ENCODE results near the gene BUD23. TPM values are rescaled to one million over a fixed set of nuclear protein-coding genes. Genes with fewer than 3 reads are reported as not detected.

Gene BUD23
- total RNA-seq, 2 experiments from 2014 or later: 92.0 to 94.0 TPM

- Mint-ChIP-seq H3K27ac (peak overlapping the region; percentile 64), H3K9me3 (no peaks in the 10 kb centered on the region), H3K36me3 (peaks cover 7% of the 10 kb centered on the region), H3K27me3 (no peaks in the 10 kb centered on the region), H3K4me1 (ENCODE audit: low read depth) (peaks cover 13% of the 10 kb centered on the region), H3K4me3 (peak overlapping the region; percentile 91)
- intact Hi-C loops (cut with micrococcal nuclease): loop anchor here (1.0 to 2.0 kb wide), 2 partner anchors 56 to 111 kb away; partner anchors contain the start of genes BUD23 and DNAJC30
- ChIA-PET POLR2A (interaction anchor here (0.9 kb wide), 1 partner anchor 441 kb away, joined by 3 read pairs; no protein-coding TSS in a partner anchor), CTCF (interaction anchor here (1.5 to 2.6 kb wide), 5 partner anchors 14 to 288 kb away, joined by 4 to 14 read pairs (median 12); partner anchors contain the start of gene VPS37D)
- DNase-seq: no peak
Observed at GRCh38 chr7:73739387-73739767, 56.0 kb downstream of the BUD23 start.

DNA sequence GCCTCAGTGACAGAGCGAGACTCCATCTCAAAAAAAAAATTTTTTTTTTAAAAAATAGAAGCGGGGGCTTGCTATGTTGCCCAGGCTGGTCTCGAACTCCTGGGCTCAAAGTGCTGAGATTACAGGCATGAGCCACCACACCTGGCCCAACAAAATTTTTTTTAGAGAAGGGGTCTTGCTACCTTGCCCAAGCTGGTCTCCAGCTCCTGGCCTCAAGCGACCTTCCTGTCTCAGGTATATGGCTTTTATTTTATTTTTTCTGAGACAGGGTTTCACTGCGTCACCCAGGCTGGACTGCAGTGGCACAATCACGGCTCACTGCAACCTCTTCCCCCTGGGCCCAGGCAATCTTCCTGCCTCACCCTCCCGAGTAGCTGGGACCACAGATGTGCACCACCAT lies 56.8 kb downstream of the BUD23 start:
- no peaks in the 10 kb centered on the region for H3K9me3 Mint-ChIP-seq
- no peak overlapping the region for H3K27ac Mint-ChIP-seq
- intact Hi-C loops (cut with micrococcal nuclease): no loop called here
- DNase-seq: no peak
- H3K4me1 Mint-ChIP-seq (ENCODE audit: low read depth): peaks cover 7% of the 10 kb centered on the region
- POLR2A ChIA-PET: interaction anchor here (0.6 kb wide), 1 partner anchor 1799 kb away, joined by 3 read pairs; no protein-coding TSS in a partner anchor
- CTCF ChIA-PET: interaction anchor here (0.9 to 2.6 kb wide), 2 partner anchors 115 to 134 kb away, joined by 5 to 14 read pairs; no protein-coding TSS in a partner anchor
- no peaks in the 10 kb centered on the region for H3K27me3 Mint-ChIP-seq
- H3K36me3 Mint-ChIP-seq: peaks cover 7% of the 10 kb centered on the region
- no peak overlapping the region for H3K4me3 Mint-ChIP-seq

GRCh38 chr7:73740771-73741170 lies 57.4 kb downstream of the BUD23 start:
- peaks cover 7% of the 10 kb centered on the region for H3K36me3 Mint-ChIP-seq
- peaks cover 7% of the 10 kb centered on the region for H3K4me1 Mint-ChIP-seq (ENCODE audit: low read depth)
- ChIA-PET CTCF (interaction anchor here (0.9 to 1.0 kb wide), 2 partner anchors 114 to 134 kb away, joined by 3 to 5 read pairs; no protein-coding TSS in a partner anchor), POLR2A (no interaction called here)
- H3K27me3 Mint-ChIP-seq: no peaks in the 10 kb centered on the region
- DNase-seq: no peak
- intact Hi-C loops (cut with micrococcal nuclease): no loop called here
- H3K9me3 Mint-ChIP-seq: no peaks in the 10 kb centered on the region
- H3K4me3 Mint-ChIP-seq: no peak overlapping the region
- no peak overlapping the region for H3K27ac Mint-ChIP-seq

DNA sequence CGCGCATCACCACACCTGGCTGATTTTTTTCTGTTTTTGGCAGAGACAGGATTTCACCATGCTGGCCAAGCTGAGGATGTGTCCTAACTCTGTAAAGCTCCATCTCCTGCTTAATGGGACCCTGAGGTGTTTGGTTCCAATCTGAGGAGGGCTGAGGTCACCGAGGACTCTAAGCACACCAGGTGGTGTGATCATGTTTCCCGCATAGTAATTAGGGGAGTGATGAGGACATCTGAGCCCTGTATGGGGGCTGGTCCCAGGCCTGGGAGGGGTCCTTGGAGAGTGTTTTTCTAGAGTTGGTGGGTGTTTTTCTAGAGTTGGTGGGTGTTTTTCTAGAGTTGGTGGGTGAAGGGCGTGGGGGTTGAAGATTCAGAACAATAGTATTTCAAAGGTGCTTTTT lies 58.2 kb downstream of the BUD23 start:
- CTCF ChIA-PET: interaction anchor here (1.0 kb wide), 1 partner anchor 113 kb away, joined by 3 read pairs; no protein-coding TSS in a partner anchor
- Mint-ChIP-seq H3K27me3 (no peaks in the 10 kb centered on the region), H3K27ac (no peak overlapping the region), H3K4me3 (no peak overlapping the region), H3K4me1 (ENCODE audit: low read depth) (peaks cover 7% of the 10 kb centered on the region), H3K9me3 (no peaks in the 10 kb centered on the region), H3K36me3 (peaks cover 4% of the 10 kb centered on the region)
- no peak for DNase-seq
- intact Hi-C loops (cut with micrococcal nuclease): no loop called here
- POLR2A ChIA-PET: no interaction called here

GRCh38 chr7:73742338-73742752 lies 58.9 kb downstream of the BUD23 start:
- intact Hi-C loops (cut with micrococcal nuclease): no loop called here
- Mint-ChIP-seq H3K36me3 (peaks cover 1% of the 10 kb centered on the region), H3K27me3 (no peaks in the 10 kb centered on the region), H3K4me3 (no peak overlapping the region), H3K4me1 (ENCODE audit: low read depth) (peaks cover 7% of the 10 kb centered on the region), H3K9me3 (no peaks in the 10 kb centered on the region), H3K27ac (no peak overlapping the region)
- ChIA-PET POLR2A (no interaction called here), CTCF (no interaction called here)
- DNase-seq: no peak

DNA sequence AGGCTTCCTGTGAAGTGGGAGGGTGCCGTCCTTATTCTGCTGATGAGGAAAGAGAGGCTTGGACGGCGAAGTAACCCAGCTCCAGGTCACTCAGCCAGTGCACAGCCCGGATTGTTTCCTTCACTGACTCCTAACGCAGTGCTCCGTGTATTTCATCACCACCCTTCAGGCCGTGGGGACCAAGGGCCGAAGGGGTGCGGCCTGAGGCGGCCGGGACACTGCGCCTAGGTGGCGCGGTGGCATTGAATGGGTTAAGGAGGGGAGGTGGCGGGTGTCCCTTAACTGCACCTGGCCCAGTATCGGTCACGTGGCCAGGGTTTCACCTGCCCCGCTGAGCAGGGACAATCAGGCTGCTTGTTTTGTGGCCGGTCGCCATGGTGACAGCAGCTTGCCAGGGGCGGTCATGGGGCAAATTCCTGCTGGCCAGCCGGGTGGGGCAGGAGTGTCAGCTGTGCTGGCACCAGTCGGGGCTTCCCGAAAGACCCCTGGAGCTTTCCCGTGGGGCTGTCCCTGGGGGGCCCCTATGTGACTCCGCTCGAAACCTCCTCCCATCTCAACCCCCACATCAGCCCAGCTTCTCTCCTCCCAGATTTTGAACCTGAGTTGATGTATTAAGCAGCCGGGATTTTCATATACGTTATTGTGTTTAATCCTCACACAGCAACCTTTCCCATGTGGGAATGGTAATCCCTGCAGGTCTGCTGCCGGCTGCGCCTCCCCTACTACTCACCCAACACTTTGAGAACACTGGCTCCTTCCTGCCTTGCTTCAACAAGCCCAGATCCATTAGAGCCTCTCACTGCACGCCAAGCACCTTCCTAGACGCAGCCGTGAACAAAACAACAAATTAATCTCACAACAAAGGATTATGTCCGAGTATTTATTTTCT lies 59.6 kb downstream of the BUD23 start:
- H3K27ac Mint-ChIP-seq: no peak overlapping the region
- POLR2A ChIA-PET: no interaction called here

DNA sequence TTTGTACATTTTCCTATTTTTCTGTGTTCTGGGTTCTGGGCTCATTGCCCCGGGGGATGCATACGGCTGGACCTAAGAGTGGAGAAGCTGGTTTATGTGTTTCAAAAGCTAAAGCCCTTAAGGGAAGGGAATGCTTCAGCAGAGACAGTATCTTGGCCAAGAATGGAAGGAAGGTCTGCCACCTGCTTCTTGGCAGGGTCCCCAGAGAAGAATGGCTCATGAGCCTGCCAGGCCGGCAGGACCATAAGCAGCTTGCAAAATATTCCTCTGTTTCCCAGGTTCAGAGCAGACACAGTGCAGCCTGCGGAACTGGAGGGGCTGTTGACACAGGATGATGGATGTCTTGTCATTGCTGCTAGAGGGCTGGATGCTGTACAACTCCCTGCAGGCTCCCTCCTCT lies 63.0 kb downstream of the BUD23 start:
- H3K4me1 Mint-ChIP-seq (ENCODE audit: low read depth): peaks cover 2% of the 10 kb centered on the region
- no peaks in the 10 kb centered on the region for H3K9me3 Mint-ChIP-seq
- no peak overlapping the region for H3K4me3 Mint-ChIP-seq
- CTCF ChIA-PET: interaction anchor here (0.9 kb wide), 1 partner anchor 139 kb away, joined by 3 read pairs; no protein-coding TSS in a partner anchor
- no peak overlapping the region for H3K27ac Mint-ChIP-seq
- peaks cover 2% of the 10 kb centered on the region for H3K27me3 Mint-ChIP-seq
- DNase-seq: no peak
- POLR2A ChIA-PET: interaction anchor here (0.5 kb wide), 1 partner anchor 76 kb away, joined by 3 read pairs; no protein-coding TSS in a partner anchor
- H3K36me3 Mint-ChIP-seq: no peaks in the 10 kb centered on the region
- intact Hi-C loops (cut with micrococcal nuclease): no loop called here

More for the DNA sequence above, 59.6 kb downstream of the BUD23 start:
- no peaks in the 10 kb centered on the region for H3K9me3 Mint-ChIP-seq
- peaks cover 2% of the 10 kb centered on the region for H3K4me1 Mint-ChIP-seq (ENCODE audit: low read depth)
- intact Hi-C loops (cut with micrococcal nuclease): no loop called here
- H3K36me3 Mint-ChIP-seq: peaks cover 1% of the 10 kb centered on the region
- CTCF ChIA-PET: interaction anchor here (1.7 kb wide), 1 partner anchor 9 kb away, joined by 5 read pairs; no protein-coding TSS in a partner anchor
- no peaks in the 10 kb centered on the region for H3K27me3 Mint-ChIP-seq
- H3K4me3 Mint-ChIP-seq: no peak overlapping the region
- no peak for DNase-seq

Small RNA genes within 50 kb of the gene (microRNA-seq; reads per million reads assigned to microRNA genes)
- not detected for gene MIR4284 (ENCODE audit: borderline microRNAs expressed, borderline number of aligned reads, borderline replicate concordance)

Other genes with a start within 250 kb of the BUD23 start
- under 1 TPM in 1 of 2 experiments, not detected in 1; 0.10 TPM for gene FZD9, start 249.8 kb upstream of the BUD23 start, total RNA-seq
- gene BAZ1B, start 161.3 kb upstream of the BUD23 start, total RNA-seq: 10 to 100 TPM; 82.3 to 83.8 TPM
- 10 to 100 TPM; 48.0 to 50.3 TPM for gene BCL7B, start 125.9 kb upstream of the BUD23 start, total RNA-seq
- 10 to 100 TPM; 23.0 to 25.3 TPM for gene TBL2, start 105.0 kb upstream of the BUD23 start, total RNA-seq
- gene MLXIPL, start 59.1 kb upstream of the BUD23 start, total RNA-seq: not detected
- gene VPS37D, start 15.8 kb upstream of the BUD23 start, total RNA-seq: under 1 TPM; 0.22 to 0.26 TPM
- 1 to 10 TPM; 6.1 to 6.3 TPM for gene DNAJC30, start 144 bp upstream of the BUD23 start, total RNA-seq
- gene STX1A, start 36.1 kb downstream of the BUD23 start, total RNA-seq: 10 to 100 TPM; 31.8 to 39.2 TPM
- 10 to 100 TPM; 14.7 to 16.8 TPM for gene ABHD11, start 55.2 kb downstream of the BUD23 start, total RNA-seq
- not detected for gene CLDN3, start 86.7 kb downstream of the BUD23 start, total RNA-seq
- under 1 TPM; 0.14 to 0.17 TPM for gene CLDN4, start 147.4 kb downstream of the BUD23 start, total RNA-seq
- gene METTL27, start 158.9 kb downstream of the BUD23 start, total RNA-seq: 1 to 10 TPM; 1.7 to 2.3 TPM
- gene TMEM270, start 177.6 kb downstream of the BUD23 start, total RNA-seq: not detected

Data from activated CD4-positive, alpha-beta memory T cell treated with anti-CD3 and anti-CD28 coated beads for 36 hours (primary cell).